Activated naive CD4-positive, alpha-beta T cell treated with anti-CD3 and anti-CD28 coated beads, Interleukin-2, amount 50 U/mL, for 16 hours (primary cell): ENCODE results near the gene IL22RA1.

ENCODE experiments used
- DNase-seq: peaks from one replicate; pipeline ENCODE4 v3.0.0-alpha.2; 2020

The IL22RA1 gene

DNA sequence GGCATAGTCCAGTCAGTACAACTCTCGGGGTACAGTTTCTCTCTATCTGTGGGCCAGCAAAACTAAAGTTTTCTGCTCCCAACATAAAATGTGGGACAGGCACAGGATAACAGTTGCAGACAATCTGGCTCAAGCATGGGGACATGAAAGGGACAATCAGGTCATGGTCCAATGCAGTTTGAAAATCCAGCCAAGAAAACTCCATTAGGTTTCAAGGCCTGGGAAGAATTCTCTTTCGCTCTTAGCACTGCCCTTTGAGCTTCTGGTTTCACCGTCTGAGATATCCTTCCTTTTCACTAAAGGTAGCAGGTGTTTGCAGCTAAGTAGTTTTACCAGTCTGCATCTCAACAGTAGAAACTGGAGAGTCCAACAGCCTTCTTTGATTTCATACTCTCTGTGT lies 21.1 kb upstream of the IL22RA1 start:
- no peak for DNase-seq

DNA sequence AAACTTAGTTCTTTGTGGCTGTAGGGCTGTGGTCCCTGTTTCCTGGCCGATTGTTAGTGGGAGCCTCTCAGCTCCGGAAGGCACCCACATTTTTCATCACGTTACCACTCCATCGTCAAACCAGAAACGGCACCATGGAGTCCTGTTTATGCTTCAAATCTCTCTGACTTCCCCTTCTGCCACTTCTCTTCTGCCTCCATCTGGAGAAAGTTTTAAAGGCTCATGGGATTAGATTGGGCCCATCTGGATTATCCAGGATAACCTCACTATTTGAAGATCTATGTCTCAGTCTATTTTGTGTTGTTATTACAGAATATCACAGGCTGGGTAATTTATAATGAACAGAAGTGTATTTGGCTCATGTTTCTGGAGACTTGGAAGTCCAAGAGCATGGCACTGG lies 19.3 kb upstream of the IL22RA1 start:
- no peak for DNase-seq

DNA sequence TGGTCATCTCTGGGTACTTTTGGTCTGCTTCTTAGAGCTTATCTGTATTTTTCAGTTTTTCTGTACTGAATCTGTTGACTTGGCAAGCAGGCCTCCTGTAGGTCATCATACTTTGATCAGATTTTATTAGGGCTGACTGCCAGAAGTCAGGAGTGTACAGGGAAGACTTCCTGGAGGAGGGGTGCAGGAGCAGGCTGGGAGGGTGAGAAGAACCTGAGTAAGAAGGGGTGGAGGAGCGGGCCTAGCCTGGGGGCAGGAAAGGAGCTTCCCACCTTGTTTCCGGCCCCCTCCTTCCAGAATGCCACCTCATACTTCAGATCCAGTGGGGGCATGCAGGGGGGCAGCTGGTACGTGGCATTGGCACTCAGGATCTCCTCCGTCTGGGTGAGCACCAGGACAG lies 18.3 kb upstream of the IL22RA1 start:
- no peak for DNase-seq

DNA sequence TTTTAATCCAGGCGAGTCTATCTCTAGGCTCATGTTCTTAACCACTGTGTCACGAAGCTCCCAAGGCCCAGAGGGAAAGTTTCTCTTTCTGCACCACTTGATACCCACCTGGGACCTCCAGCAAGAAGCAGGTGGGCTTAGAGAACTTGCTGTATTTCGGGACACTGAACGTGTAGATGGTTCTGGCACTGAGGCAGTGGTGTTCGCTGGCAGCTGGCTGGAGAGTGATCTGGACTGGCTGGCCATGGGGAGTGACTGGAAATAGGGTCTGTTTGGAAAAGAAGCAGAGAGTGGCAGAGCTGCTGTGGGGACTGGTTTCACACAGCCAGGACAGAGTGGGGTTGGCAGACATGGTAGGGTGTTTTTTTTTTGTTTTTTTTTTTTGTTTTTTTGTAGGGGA lies 16.4 kb upstream of the IL22RA1 start:
- DNase-seq: no peak

DNA sequence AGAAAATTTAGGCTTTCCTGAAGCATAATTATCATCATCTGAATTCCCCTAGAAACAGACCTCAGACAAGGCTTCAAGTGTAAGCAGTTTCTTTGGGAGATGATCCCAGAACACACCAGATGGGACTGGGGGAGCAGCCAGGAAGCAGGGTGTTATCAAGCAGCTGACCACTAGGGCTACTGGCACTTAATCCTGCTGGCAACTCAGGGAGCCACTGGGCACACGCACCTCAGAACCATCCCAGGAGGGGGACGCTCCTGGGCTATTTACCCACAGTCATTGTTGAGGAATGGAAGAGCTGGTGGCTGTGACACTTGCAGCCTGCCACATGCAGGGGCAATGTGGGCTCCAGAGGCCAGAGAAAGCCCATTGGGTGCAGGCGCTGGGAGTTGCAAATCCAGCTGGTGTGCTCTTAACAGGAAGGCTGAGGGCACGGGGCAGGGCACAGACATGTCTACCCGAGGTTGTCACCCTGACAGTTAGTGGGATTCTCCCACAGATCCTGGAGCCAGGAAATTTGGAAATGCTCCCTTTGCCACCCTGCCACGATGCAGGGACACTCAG lies 15.1 kb upstream of the IL22RA1 start:
- DNase-seq: no peak

DNA sequence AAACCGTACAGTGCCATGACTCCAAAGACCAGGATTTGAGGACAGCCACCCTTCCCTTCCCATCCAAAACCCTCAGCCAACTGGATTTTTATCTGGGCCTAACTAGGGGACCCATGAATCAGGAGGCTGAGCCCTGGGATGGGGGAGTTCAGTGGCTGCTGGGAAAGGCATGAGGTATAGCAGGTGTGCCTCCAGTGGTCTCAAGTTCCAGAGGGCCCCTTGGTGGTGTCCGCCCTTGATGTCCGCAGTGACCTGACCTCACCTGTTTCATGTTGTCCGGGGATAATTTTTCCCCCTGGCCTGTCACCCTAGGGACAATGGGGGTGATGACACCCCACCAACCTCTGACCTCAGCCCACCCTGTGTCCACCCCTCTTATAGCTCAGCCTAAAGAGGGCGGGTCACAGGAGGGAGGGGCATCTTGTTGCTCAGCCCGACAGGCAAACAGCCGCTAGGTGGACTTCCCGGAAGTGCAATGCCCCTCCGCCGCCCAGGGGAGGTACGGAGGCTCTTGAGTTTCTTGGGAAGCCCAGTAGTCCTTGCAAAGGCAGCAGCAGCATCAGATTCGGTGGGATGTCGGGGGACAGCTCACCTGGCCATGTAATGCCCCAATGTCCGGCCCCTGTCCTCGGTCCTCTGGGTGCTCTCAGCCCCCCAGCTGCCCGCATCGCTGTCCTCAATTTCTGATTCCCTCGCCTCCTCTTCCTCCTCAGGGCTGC lies 13.8 kb upstream of the IL22RA1 start:
- no peak for DNase-seq

DNA sequence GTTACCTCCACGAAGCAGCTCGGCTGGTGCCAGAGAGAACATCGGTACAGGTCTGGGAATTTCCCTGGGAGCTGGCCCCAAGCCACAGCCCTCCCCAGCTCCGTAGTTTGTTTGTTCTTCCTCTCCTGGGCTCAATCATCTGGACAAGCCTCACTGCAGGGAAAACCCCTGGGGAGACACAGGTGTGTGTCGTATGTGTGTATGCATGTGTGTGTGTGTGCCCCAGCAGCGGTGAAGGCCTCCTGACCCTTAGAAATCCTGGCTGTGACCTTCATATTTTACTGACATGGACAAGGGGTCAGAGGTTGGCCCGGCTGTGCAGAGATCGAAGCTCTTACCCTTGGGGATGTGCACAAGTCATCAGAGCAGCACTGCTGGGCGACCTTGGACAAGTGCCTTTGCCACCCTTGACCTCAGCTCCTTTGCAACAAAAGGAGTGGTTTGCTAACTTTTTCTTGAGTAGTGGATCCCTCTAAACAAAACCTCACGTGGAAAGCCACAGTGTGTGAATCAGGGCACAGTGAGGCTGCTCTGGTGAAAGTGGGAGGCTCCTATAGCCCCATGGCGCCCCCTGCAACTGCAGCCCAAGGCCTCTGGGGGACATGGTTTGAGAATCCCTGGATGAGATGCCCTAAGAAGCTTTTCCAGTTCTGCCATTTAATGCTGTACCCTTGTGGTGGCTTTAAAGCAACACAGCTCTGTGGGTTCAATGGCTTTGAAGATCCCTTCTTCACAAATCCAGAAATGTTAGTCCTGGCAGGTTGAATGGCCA lies 12.3 kb upstream of the IL22RA1 start:
- no peak for DNase-seq

DNA sequence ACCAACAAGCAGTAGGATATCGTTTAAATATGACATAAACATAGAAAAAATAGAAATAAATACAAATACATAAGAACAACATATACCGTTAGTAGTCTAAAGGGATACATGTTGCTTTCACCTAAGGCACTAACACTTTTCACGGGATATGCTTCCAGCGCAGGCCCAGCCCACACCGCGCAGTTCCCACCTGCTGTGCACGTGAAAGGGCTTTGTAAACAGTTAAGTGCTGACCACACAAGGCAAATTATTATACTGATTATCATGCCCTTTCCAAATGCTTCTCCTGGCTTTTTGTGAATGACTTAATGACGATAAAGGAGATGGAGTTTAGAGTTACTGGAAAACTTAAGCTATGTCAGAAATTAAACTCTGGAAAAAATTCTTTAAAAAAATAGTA lies 11.3 kb upstream of the IL22RA1 start:
- no peak for DNase-seq

DNA sequence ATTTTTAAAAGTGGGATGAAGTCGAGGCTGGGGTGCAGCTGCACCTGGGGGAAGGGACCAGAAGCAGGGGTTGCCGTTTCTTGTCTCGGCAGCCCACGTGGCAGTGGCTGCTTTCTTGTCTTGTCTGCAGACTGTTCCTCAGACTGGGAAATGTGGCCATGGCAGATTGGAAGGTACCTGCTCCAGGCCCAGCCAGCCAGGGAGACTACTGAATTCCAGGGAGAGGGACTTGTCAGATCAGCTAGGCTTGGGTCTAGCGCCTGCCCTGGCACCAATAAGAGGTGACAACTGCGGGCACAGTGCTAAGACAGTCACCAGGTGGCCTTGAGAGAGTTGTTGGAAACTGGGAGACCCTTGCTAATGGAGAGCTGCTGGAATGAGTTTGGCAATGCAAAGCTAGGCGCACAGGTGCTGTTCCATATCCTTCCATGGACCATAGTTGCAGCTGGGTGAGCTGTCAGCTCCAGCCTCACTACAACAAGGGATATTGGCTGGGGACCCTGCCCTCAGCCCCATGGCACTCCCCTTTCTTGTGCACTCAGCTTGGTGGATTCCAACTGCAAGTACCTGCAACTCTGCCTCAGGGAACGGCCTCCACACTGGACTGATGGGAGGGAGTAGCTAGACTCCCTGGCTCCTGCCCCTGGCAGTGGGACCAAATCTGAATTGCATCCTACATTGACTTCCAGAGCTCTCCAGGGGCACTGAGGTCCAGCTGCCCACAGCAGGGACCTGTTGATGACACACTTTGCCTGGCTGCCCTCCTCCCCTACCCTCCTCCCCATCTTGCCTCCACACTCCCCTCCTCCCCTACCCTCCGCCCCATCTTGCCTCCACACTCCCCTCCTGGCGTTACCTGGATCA lies 9.9 kb upstream of the IL22RA1 start:
- DNase-seq: no peak

DNA sequence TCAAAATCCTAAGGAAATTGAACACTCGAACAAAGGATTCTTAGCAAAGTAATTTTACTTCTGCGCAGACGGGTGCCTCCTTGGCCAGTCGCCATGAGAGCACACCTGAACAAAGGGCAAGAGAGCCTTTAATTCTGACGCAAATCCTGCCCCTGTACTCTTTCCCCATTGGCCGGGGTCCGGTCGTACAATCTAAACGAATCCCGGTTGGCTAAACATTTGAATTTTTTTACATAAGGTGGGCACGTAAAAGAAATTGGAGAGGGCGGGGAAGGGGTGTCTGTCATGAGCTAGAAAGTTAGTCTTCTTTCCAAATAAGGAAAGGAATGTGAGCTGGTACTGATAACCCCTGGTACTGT lies 8.2 kb upstream of the IL22RA1 start:
- no peak for DNase-seq

DNA sequence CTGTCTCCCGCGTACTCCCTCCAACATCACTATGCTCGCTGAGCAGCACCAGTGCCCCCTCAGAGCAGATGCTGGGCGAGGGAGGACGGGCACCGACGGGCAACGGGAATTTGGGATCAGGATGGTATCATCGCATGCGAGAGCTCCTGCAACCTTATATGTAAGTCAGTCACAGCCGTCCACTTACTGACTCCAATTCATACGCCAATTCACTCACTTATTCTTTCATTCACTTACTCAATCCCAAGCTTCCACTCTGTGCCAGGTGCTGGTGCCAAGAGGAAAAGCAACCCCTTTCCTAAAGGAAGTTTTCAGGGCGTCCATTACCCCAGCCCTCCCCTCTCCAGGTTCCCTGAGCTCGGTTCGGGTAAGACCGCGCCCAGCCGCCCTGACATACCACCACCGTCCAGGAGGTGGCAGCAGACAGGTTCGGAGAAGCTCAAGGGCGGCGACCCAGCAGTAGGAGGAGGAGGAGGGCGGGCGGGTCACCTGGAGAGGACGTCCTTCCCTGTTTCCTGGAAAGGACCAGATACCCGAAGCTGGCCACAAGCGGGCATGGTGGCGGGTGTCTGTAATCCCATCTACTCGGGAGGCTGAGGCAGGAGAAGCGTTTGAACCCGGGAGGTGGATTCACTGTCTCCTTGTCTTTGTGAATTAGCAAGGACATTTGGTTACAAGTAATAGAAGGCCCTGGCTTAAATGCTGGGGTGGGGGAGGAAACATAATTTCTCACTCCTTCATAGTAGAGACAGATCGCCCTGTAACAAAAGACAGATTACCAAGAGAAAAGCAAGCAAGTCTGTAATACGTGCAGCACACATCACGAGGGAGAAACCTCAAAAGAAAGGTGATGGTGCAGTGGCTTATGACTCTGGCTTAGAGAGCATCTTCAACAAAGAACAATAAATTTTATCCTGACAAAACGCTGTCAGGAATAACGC lies 7.6 kb upstream of the IL22RA1 start:
- peak; percentile 89 for DNase-seq

DNA sequence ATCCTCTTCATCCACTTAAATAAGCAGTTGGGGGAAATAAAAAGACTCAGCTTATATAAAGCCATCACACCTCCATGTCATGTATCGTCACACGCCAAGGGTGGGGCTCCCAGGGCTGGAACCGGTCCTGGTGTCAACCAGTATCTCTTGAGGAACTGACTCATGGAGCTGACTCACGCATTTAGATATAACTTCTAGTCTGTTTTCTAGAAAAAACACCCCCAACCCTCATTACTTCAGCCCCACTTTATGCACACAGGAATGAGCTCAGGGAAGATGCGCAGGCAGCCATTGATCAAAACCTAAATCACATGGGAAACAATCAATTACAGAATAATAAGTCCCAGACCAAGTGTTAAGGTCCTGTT lies 6.9 kb upstream of the IL22RA1 start:
- peak; percentile 56 for DNase-seq

DNA sequence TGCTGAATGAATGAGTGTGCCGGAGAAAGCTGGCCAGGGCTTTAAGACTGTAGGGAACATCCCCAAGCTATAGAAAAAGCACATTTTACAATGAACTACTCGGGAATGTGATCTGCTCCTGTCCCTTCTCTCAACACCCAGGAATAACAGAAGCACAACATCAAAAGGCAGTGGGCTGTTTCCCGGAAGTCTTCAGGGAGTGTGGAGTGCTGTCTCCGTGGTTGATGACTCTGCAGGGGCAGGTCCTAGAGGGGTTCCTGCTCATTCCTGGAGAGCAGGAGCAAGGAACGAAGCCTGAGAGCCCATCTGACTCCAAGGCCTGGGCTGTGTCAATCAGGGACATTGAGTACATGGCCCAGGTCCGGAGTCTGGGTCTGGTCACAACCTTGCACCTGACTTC lies 4.9 kb upstream of the IL22RA1 start:
- no peak for DNase-seq

DNA sequence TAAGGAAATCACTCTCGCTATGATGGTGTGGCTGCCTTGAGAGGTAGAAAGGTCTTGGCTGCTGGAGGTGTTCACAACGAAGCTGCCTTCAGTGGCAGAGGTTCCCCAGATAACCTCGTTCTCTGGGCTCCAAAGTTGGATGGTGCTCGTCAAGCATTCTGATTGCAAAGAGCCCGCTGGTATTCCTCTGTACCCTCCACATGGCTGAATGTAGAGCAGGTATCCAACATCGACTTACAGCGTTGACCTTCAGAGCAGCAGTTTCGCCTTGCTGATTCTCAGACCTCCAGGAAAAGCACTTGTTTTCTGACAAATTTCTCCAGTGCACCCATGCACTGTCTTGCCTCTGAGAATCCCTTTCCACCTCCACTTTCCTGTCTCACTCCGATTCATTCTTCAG lies 4.3 kb upstream of the IL22RA1 start:
- DNase-seq: no peak

DNA sequence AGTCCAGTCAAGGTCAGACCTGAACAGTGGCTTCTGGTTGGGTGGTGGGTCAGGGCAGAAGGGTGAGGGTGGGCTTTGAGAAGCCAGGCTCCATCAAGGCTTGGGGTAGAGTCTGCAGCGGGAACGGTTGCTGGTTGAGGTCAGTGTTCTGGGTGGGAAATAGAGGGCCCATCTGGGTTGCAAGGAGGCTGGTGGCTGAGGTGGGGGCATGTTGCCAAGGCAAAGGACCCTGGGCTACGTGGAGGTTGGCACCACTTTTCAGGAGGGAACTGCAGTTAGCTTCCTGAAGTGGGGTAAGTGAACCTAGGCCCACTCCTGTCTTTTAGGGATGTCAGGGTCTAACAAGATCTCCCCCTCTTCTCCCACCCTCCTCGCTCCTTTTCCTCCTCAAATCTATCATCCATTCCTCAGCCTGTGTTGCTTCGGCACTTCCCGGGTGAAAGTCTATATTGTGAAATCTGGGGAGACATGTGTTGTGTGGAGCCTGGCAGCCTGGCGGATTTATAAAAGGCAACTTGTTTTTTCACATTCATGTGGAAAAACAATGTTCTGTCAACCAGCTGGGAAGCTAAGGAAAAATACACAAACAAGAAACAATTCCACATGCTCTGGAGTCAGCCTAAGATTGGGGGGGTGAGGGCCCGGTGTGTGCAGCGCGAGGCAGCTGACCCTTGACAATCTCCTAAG lies 1.5 kb downstream of the IL22RA1 start:
- DNase-seq: no peak

DNA sequence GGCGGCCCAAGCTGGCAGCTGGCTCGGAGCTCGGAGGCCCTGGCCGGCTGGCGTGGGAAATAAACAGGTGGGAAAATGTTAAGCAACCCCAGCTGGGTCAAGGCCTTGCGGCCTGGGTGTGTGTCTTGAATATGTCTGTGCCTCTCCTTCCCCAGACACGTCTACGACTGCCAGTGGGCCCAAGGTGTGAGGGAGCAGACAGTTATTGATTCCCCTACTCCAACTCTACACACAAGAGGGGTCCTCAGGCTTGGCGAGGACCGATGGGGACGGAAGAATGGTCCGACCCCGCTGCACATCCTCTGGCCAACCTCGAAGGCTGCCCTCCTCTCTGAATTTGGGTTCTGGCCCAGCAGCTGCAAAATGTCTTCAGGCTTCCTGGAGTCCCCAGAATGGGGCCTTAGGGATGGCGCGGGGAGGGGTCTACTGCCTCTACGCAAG lies 2.2 kb downstream of the IL22RA1 start:
- no peak for DNase-seq

DNA sequence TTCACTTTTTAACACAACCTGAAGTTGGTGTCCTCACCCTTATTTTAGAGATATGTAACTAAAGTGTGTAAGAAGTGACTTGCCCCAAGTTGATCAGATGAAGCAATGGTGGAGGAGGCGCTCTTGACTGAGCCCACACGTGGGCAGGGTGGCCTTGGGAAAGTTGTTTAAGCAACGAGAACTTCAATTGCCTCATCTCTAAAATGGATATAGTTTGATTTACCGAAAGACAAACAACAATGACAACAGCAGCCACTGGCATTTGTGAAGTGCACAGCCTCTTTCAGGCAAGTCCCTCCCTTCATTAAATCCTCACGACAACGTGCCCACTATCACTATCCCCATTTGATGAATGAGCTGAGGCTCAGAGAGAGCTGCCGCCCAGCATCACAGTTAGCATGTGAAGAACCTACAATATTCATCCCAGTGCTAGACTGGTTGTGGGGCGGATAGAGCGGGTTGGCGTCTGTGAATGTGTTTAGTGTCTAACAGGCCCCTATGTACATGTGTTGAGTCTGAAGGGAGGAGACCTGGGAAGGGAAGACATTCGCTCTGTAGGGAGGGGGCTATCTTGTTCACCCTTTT lies 3.0 kb downstream of the IL22RA1 start:
- DNase-seq: no peak

DNA sequence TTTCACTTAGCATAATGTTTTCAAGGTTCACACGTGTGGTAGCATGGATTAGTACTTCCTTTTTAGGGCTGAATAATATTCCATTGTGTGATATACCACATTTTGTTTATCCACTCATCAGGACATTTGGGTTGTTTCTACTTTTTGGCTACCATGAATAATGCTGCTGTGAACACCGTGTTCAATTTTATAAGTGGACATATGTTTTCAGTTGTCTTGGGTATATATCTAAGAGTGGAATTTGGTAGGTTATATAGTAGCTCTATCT lies 3.8 kb downstream of the IL22RA1 start:
- DNase-seq: no peak

DNA sequence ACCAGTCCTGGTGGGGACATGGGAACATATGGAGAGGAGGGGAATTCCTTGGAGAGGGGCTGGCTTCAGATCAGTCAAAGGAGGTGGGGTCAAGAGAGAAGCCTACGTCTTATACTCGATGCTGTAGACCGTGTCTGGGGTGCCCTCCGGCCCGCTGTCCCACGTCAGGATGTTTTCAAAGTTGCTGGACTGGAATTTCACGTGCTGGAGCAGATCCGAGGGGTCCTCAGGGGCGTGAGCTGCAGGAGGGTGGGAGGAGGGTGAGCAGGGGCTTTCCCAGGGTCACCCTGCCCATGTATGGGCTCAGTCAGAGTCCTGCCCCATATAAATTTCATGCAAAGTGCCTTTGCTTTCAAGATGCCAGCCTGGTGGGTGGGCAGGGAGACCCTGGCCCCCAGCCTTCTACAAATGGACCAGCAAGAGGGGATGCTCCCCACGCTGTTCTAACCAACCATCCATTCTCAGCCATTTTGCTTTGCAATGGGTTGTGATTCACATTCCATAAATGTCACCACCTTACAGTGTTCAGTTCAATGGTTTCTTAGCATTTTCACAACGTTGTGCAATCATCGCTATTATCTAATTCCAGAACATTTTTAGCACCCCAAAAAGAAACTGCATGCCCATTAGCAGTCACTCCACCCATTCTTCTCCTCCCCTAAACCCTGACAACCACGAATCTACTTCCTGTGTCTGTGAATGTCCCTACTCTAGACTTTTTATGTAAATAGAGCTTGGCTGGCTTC lies 4.3 kb downstream of the IL22RA1 start:
- DNase-seq: no peak

DNA sequence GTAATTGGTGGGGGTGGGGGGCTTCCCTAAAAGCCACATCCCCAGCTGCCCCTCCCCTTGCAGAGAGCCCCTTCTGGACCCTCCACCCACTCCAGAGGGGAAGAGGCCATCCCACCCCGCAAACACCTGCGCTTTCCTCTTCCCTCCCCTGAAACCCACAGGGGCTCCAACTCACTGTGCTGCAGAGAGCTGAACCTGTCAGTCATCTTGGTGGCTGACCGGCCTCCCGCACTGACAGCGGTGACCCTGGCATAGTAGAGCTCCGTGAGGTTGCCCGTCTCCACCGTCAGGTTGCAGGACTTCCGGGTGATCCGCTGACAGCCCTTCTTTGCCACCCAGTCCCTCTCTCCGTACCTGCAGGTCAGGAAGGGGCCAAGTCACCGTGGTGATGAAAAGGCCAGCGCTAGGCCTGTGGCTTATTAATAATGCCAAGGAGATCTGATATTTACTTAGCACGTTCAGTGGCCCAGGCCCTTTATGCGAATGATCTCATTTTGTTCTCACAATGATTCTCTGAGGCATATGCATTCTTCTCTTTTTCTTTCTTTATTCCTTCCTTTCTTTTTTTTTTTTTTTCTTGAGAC lies 5.9 kb downstream of the IL22RA1 start:
- no peak for DNase-seq
